Measurements from ENCODE around the gene TUSC2. TPM values are rescaled to one million over a fixed set of nuclear protein-coding genes. Genes with fewer than 3 reads are reported as not detected.

TUSC2 gene
- total and polyA plus RNA-seq, 2 of the 13 experiments (the other 11 are each of a cell fraction or from before 2014, with no cell fraction given) = 36.7 to 39.1 TPM

- TF ChIP-seq PBX3 (CRISPR knock-in tag; IDR thresholded peaks at IDR 0.05; ENCODE audit: borderline replicate concordance) = no peak
- TF ChIP-seq ZNF326 (CRISPR knock-in tag; IDR thresholded peaks at IDR 0.05; ENCODE audit: borderline replicate concordance) = no peak
- no peak for TF ChIP-seq ZBTB44 (CRISPR knock-in tag; IDR thresholded peaks at IDR 0.05)
- TF ChIP-seq IRX3 (CRISPR knock-in tag; IDR thresholded peaks at IDR 0.05; ENCODE audit: borderline replicate concordance, low read depth) = no peak
- peak; percentile 48; the same call in 1 of the 2 replicates for TF ChIP-seq ZNF264 (CRISPR knock-in tag; IDR thresholded peaks at IDR 0.05)
- TF ChIP-seq KLF16 (CRISPR knock-in tag; IDR thresholded peaks at IDR 0.05) = no peak
- peak; percentile 1; the same call in 1 of the 2 replicates for TF ChIP-seq TBX2 (CRISPR knock-in tag; IDR thresholded peaks at IDR 0.05; ENCODE audit: borderline replicate concordance)
- no peak for TF ChIP-seq ZNF776 (CRISPR knock-in tag; IDR thresholded peaks at IDR 0.05)
- TF ChIP-seq, protein P1, sequence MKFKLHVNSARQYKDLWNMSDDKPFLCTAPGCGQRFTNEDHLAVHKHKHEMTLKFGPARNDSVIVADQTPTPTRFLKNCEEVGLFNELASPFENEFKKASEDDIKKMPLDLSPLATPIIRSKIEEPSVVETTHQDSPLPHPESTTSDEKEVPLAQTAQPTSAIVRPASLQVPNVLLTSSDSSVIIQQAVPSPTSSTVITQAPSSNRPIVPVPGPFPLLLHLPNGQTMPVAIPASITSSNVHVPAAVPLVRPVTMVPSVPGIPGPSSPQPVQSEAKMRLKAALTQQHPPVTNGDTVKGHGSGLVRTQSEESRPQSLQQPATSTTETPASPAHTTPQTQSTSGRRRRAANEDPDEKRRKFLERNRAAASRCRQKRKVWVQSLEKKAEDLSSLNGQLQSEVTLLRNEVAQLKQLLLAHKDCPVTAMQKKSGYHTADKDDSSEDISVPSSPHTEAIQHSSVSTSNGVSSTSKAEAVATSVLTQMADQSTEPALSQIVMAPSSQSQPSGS (CRISPR knock-in tag; IDR thresholded peaks at IDR 0.05) = no peak
- TF ChIP-seq ZFAT (CRISPR knock-in tag; conservative IDR thresholded peaks at IDR 0.05) = no peak
- 0 out of 2 replicates have a peak, but pooled peaks have one; percentile 26 for TF ChIP-seq ZNF510 (CRISPR knock-in tag; IDR thresholded peaks at IDR 0.05; ENCODE audit: low read depth)
- TF ChIP-seq, protein P2, sequence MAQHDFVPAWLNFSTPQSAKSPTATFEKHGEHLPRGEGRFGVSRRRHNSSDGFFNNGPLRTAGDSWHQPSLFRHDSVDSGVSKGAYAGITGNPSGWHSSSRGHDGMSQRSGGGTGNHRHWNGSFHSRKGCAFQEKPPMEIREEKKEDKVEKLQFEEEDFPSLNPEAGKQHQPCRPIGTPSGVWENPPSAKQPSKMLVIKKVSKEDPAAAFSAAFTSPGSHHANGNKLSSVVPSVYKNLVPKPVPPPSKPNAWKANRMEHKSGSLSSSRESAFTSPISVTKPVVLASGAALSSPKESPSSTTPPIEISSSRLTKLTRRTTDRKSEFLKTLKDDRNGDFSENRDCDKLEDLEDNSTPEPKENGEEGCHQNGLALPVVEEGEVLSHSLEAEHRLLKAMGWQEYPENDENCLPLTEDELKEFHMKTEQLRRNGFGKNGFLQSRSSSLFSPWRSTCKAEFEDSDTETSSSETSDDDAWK (CRISPR knock-in tag; IDR thresholded peaks at IDR 0.05) = no peak
- TF ChIP-seq MEIS1 (CRISPR knock-in tag; IDR thresholded peaks at IDR 0.05; ENCODE audit: borderline replicate concordance) = no peak
- no peak for TF ChIP-seq ZNF121 (CRISPR knock-in tag; IDR thresholded peaks at IDR 0.05)
- TF ChIP-seq KDM2A (CRISPR knock-in tag; IDR thresholded peaks at IDR 0.05; ENCODE audit: borderline replicate concordance, low read depth) = no peak
- TF ChIP-seq FOXO4 (CRISPR knock-in tag; conservative IDR thresholded peaks at IDR 0.05) = no peak
- TF ChIP-seq, protein P3, sequence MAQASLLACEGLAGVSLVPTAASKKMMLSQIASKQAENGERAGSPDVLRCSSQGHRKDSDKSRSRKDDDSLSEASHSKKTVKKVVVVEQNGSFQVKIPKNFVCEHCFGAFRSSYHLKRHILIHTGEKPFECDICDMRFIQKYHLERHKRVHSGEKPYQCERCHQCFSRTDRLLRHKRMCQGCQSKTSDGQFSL (CRISPR knock-in tag; IDR thresholded peaks at IDR 0.05) = no peak
- TF ChIP-seq ZNF644 (CRISPR knock-in tag; IDR thresholded peaks at IDR 0.05; ENCODE audit: low read depth) = no peak
- TF ChIP-seq ZNF225 (CRISPR knock-in tag; IDR thresholded peaks at IDR 0.05) = no peak
- TF ChIP-seq TRIM24 (CRISPR knock-in tag; IDR thresholded peaks at IDR 0.05) = no peak
- no peak for TF ChIP-seq ZNF350 (CRISPR knock-in tag; IDR thresholded peaks at IDR 0.05; ENCODE audit: borderline replicate concordance, low read depth)
Observed at GRCh38 chr3:50302095-50303012, 25.7 kb downstream of the TUSC2 start (continued).

All from HepG2 (cell line).